C4-2B (cell line): Measurements from ENCODE around the gene GRIK2.

Experiments used
- H3K27ac ChIP-seq: fragments of 450-650 bp; 2 replicates; pipeline ENCODE4 v1.5.1; 2017
- CTCF ChIP-seq: fragments of 450-650 bp; conservative IDR thresholded peaks from 2 replicates; pipeline ENCODE4 v1.5.1; 2017; ENCODE audit warnings: mild to moderate bottlenecking
- ZFX ChIP-seq: fragments of 450-650 bp; IDR thresholded peaks from 2 replicates; pipeline ENCODE4 v1.6.1; 2017

Gene GRIK2

GRCh38 chr6:101486124-101486523, 92.6 kb downstream of the GRIK2 start:
- TF ChIP-seq ZFX (no peak), CTCF (no peak)
- no peak overlapping the region for H3K27ac ChIP-seq

- no peak overlapping the region for H3K27ac ChIP-seq
- TF ChIP-seq CTCF (no peak), ZFX (no peak)
Measured at GRCh38 chr6:101486726-101487125, 93.2 kb downstream of the GRIK2 start.

GRCh38 chr6:101489456-101489855, 95.9 kb downstream of the GRIK2 start:
- TF ChIP-seq CTCF: no peak
- no peak for TF ChIP-seq ZFX
- no peak overlapping the region for H3K27ac ChIP-seq

- no peak overlapping the region for H3K27ac ChIP-seq
- TF ChIP-seq CTCF: no peak
- no peak for TF ChIP-seq ZFX
Measured at GRCh38 chr6:101490857-101491256, 97.3 kb downstream of the GRIK2 start.

- no peak for TF ChIP-seq ZFX
- TF ChIP-seq CTCF: no peak
- no peak overlapping the region for H3K27ac ChIP-seq
Measured at GRCh38 chr6:101502818-101503217, 109.3 kb downstream of the GRIK2 start.

GRCh38 chr6:101509536-101509935, 116.0 kb downstream of the GRIK2 start:
- H3K27ac ChIP-seq: no peak overlapping the region
- no peak for TF ChIP-seq ZFX
- no peak for TF ChIP-seq CTCF

GRCh38 chr6:101513181-101513580, 119.7 kb downstream of the GRIK2 start:
- no peak for TF ChIP-seq CTCF
- no peak for TF ChIP-seq ZFX
- no peak overlapping the region for H3K27ac ChIP-seq
